Peyer's patch (tissue), 4 donors: ENCODE data around the gene PIF1. TPM values are rescaled to one million over a fixed set of nuclear protein-coding genes. Genes with fewer than 3 reads are reported as not detected.

Experiments
- DNase-seq, 3 donors: peaks; one replicate each; pipeline ENCODE4 v3.0.0-alpha.2; 2017 to 2019
- H3K27ac ChIP-seq, 4 donors: fragments of 200-600 bp; sonication (generic); one replicate each; pipeline ENCODE4 v1.5.1; 2016 to 2019
- H3K27me3 ChIP-seq, 2 donors: fragments of 200-600 bp; sonication (generic); one replicate each; pipeline ENCODE4 v1.5.1; 2019
- H3K36me3 ChIP-seq, 3 donors: fragments of 200-600 bp; sonication (generic); one replicate each; pipeline ENCODE4 v1.5.1; 2016 to 2019
- H3K4me1 ChIP-seq, 4 donors: fragments of 200-600 bp; sonication (generic); one replicate each; pipeline ENCODE4 v1.5.1; 2016 to 2019
- H3K4me3 ChIP-seq, 4 donors: fragments of 200-600 bp; sonication (generic); 1 replicate in 3 of 4; 2 replicates in 1 of 4; pipeline ENCODE4 v1.5.1; 2016 to 2019; ENCODE audit warnings: mild to moderate bottlenecking in 1 of 4
- H3K9me3 ChIP-seq, 4 donors: fragments of 200-600 bp; sonication (generic); one replicate each; pipeline ENCODE4 v1.5.1; 2016 to 2019; ENCODE audit warnings: mild to moderate bottlenecking in 1 of 4
- POLR2A ChIP-seq, 2 donors: fragments of 450-650 bp; IDR thresholded peaks; one replicate each; pipeline ENCODE4 v1.5.1; 2017; ENCODE audit warnings: antibody characterized with exemption in 2 of 2, mild to moderate bottlenecking in 2 of 2, moderate library complexity in 2 of 2
- total RNA-seq, 4 donors: library from RNA; depleted of rRNA; stranded (reverse); fragments of >200 nt; gene quantifications; one replicate each; pipeline ENCODE4 v1.1.0, GENCODE V29; 2016
- TF ChIP-seq, protein P1 (sequence below), 6 experiments: fragments of 450-650 bp in 4 of 6; fragments of 200-600 bp in 2 of 6; sonication (generic) in 1 of 6; IDR thresholded peaks; one replicate each; pipeline ENCODE4 v1.5.1; 2017 to 2019; ENCODE audit warnings: antibody characterized with exemption in 6 of 6, mild to moderate bottlenecking in 3 of 6, moderate library complexity in 1 of 6

Gene PIF1
- total RNA-seq, 4 donors from 2014 or later, result 3.5 to 8.5 (median 6.9) TPM

DNA sequence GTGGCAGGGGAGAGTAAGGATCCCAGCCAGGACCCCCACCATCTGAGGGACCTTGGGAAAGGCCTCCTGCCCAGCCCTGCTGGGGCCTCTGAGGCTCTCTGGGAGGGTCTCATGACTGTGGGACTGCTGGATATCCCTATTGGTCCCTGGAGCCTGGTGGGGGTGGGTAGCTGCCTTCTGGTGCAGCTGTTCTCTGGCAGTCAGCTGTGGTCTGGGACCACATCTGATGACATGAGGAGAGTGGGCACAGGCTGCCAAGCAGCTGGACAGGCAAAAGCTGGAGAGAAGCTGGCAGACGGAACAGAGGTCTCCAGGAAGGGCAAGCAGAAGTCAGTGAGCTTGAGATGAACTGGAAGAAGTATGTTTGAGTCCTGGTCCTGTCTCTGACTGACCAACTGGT, 38.6 kb upstream of the PIF1 start:
- Histone ChIP-seq H3K4me3 (no peak overlapping the region), H3K27ac (peak overlapping the region in 3 of 4 donors; percentile 2 to 53 (median 36)), H3K4me1 (peaks cover 0 to 16% (median 0%) of the 10 kb centered on the region in 4 donors), H3K9me3 (no peaks in the 10 kb centered on the region), H3K27me3 (no peaks in the 10 kb centered on the region), H3K36me3 (peaks cover 0 to 30% (median 0%) of the 10 kb centered on the region in 3 donors)
- TF ChIP-seq, protein P1, sequence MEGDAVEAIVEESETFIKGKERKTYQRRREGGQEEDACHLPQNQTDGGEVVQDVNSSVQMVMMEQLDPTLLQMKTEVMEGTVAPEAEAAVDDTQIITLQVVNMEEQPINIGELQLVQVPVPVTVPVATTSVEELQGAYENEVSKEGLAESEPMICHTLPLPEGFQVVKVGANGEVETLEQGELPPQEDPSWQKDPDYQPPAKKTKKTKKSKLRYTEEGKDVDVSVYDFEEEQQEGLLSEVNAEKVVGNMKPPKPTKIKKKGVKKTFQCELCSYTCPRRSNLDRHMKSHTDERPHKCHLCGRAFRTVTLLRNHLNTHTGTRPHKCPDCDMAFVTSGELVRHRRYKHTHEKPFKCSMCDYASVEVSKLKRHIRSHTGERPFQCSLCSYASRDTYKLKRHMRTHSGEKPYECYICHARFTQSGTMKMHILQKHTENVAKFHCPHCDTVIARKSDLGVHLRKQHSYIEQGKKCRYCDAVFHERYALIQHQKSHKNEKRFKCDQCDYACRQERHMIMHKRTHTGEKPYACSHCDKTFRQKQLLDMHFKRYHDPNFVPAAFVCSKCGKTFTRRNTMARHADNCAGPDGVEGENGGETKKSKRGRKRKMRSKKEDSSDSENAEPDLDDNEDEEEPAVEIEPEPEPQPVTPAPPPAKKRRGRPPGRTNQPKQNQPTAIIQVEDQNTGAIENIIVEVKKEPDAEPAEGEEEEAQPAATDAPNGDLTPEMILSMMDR (IDR thresholded peaks at IDR 0.05), result no peak
- TF ChIP-seq POLR2A (IDR thresholded peaks at IDR 0.05), result no peak
- no peak for DNase-seq

DNA sequence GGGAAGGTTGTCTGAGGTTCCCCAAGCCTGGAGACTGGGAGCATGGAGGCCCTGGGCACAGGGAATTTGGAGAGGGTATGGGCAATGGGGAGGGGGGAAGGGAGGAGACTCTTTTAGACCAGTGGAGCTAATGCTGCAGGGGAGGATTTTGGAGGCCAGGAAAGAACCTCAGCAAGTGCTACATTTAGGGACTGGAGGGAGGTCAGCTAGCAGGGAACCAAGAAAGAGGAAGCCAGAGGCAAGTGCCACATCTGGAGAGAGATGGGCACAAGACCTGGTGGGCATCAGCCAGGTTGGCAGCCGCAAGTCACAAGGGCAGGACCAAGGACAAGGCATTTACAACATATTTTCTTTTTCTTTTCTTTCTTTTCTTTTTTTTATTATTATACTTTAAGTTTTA, 37.0 kb upstream of the PIF1 start:
- Histone ChIP-seq H3K9me3 (no peaks in the 10 kb centered on the region), H3K27ac (no peak overlapping the region), H3K27me3 (no peaks in the 10 kb centered on the region), H3K36me3 (peaks cover 0 to 30% (median 0%) of the 10 kb centered on the region in 3 donors), H3K4me3 (no peak overlapping the region), H3K4me1 (peaks cover 0 to 26% (median 2%) of the 10 kb centered on the region in 4 donors)
- TF ChIP-seq, protein P1 (IDR thresholded peaks at IDR 0.05), result no peak
- no peak for TF ChIP-seq POLR2A (IDR thresholded peaks at IDR 0.05)
- no peak for DNase-seq

DNA sequence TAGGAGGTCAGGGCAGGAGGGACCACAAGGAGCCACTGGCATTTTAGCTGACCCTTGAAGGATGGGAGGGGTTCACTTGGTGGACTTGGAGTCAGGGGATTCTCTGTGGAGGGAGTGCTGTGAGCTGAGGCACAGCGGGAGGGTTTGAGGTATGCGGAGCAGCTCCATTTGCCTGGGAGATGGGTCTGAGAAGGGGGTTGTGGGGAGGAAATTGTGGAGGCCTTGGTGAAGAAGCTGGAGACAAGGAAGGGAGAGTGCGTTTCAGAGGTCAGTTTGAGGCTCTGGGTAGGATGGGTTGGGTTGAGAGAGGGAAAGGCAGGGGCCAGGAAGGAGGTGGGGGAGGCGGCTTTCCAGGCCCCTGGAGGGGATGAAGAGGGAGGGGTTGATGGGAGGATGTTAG, 36.5 kb upstream of the PIF1 start:
- Histone ChIP-seq H3K9me3 (no peaks in the 10 kb centered on the region), H3K4me3 (no peak overlapping the region), H3K36me3 (peaks cover 0 to 30% (median 0%) of the 10 kb centered on the region in 3 donors), H3K27me3 (no peaks in the 10 kb centered on the region), H3K4me1 (peaks cover 0 to 26% (median 6%) of the 10 kb centered on the region in 4 donors), H3K27ac (no peak overlapping the region)
- no peak for DNase-seq
- TF ChIP-seq, protein P1 (IDR thresholded peaks at IDR 0.05), result no peak
- no peak for TF ChIP-seq POLR2A (IDR thresholded peaks at IDR 0.05)

DNA sequence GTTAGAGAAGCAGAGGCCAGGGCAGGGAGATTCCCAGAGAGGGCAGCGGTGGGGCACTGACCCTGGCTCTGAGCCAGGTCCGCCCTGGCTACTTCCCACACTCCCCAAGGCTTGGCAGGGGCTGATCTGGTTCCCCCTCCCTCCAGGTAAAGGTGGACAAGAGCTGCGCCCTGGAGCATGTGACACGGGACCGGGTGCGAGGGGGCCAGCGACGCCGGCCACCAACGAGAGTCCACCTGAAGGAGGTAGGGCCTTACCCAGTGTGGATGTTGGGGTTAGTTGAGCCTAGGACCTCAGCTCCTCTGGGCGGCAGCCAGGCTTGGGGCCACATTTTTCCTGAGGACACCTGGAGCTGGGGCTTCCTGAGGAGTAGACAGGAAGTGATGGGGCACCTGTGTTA, 35.9 kb upstream of the PIF1 start:
- Histone ChIP-seq H3K36me3 (peaks cover 0 to 30% (median 0%) of the 10 kb centered on the region in 3 donors), H3K4me1 (peaks cover 0 to 26% (median 11%) of the 10 kb centered on the region in 4 donors), H3K27me3 (no peaks in the 10 kb centered on the region), H3K9me3 (no peaks in the 10 kb centered on the region), H3K27ac (no peak overlapping the region), H3K4me3 (no peak overlapping the region)
- no peak for DNase-seq
- TF ChIP-seq POLR2A (IDR thresholded peaks at IDR 0.05), result no peak
- TF ChIP-seq, protein P1 (IDR thresholded peaks at IDR 0.05), result no peak

DNA sequence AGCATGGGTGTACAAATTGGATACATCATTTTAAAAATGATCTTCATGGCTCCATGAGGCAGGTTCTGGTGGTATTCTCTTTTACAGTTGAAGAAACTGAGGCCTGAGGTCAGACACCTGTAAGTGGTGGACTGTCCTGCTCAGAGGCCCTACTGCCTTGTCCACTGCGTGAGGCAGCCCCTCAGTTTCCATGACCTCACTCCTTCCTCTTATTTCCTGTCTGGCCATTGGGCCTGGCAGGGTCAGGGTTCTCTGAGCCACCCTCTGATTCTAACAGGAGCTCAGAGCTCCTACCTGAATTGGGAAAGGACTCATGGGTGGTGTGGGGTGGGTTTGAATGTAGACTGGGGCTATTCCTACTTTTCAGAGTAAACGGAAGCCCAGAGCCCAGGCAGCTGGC, 33.8 kb upstream of the PIF1 start:
- no peak overlapping the region for H3K4me3 ChIP-seq
- H3K27ac ChIP-seq, result peak overlapping the region in 1 of 4 donors; percentile 7
- no peaks in the 10 kb centered on the region for H3K9me3 ChIP-seq
- TF ChIP-seq POLR2A (IDR thresholded peaks at IDR 0.05), result no peak
- TF ChIP-seq, protein P1 (IDR thresholded peaks at IDR 0.05), result no peak
- H3K27me3 ChIP-seq, result no peaks in the 10 kb centered on the region
- DNase-seq, result no peak
- H3K4me1 ChIP-seq, result peaks cover 0 to 42% (median 17%) of the 10 kb centered on the region in 4 donors
- H3K36me3 ChIP-seq, result peaks cover 0 to 25% (median 0%) of the 10 kb centered on the region in 3 donors
